ENCODE results near the gene MAL. TPM values are rescaled to one million over a fixed set of nuclear protein-coding genes. Genes with fewer than 3 reads are reported as not detected.

The MAL gene
- total RNA-seq, 1 donor from 2014 or later = not detected

GRCh38 chr2:94982156-94982555 lies 43.4 kb upstream of the MAL start:
- Mint-ChIP-seq H3K27ac (no peak overlapping the region), H3K9me3 (no peaks in the 10 kb centered on the region), H3K36me3 (ENCODE audit: low read depth) (no peaks in the 10 kb centered on the region), H3K4me1 (no peaks in the 10 kb centered on the region), H3K27me3 (peaks cover 4% of the 10 kb centered on the region), H3K4me3 (no peak overlapping the region)
- DNase-seq (no peak), ATAC-seq (ENCODE audit: low read depth) (no peak)
- intact Hi-C loops (cut with micrococcal nuclease) = no loop called here
- no peak for TF ChIP-seq CTCF (IDR thresholded peaks at IDR 0.05)
- CTCF ChIA-PET = no interaction called here
- POLR2A ChIA-PET = no interaction called here

DNA sequence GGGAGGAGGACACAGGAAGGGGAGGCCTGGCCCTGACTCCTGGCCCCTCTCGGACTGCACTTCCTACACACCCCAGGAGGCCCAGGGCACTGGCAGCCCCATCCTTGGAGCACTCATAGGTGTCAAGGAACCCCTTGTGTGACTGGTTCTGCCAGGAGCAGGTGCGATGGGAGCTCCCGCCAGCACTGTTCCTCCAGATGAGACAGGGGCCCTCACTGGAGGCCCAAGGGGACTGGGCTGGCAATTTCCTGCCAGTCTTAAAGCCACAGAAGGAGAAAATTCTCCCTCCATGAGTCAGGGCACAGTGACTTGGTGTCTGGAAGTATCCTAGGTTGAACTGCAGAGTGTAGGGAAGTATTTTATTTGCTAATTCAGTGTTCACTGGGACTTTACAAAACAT lies 42.8 kb upstream of the MAL start:
- no peaks in the 10 kb centered on the region for H3K36me3 Mint-ChIP-seq (ENCODE audit: low read depth)
- H3K4me3 Mint-ChIP-seq = no peak overlapping the region
- ChIA-PET CTCF (no interaction called here), POLR2A (no interaction called here)
- intact Hi-C loops (cut with micrococcal nuclease) = no loop called here
- TF ChIP-seq CTCF (IDR thresholded peaks at IDR 0.05) = no peak
- H3K27me3 Mint-ChIP-seq = peaks cover 4% of the 10 kb centered on the region
- DNase-seq = no peak
- H3K9me3 Mint-ChIP-seq = no peaks in the 10 kb centered on the region
- no peaks in the 10 kb centered on the region for H3K4me1 Mint-ChIP-seq
- no peak overlapping the region for H3K27ac Mint-ChIP-seq
- ATAC-seq (ENCODE audit: low read depth) = no peak

- Mint-ChIP-seq H3K27ac (no peak overlapping the region), H3K4me3 (no peak overlapping the region), H3K36me3 (ENCODE audit: low read depth) (no peaks in the 10 kb centered on the region), H3K27me3 (peaks cover 4% of the 10 kb centered on the region), H3K9me3 (no peaks in the 10 kb centered on the region), H3K4me1 (no peaks in the 10 kb centered on the region)
- CTCF ChIA-PET = no interaction called here
- no peak for DNase-seq
- intact Hi-C loops (cut with micrococcal nuclease) = no loop called here
- POLR2A ChIA-PET = no interaction called here
- TF ChIP-seq CTCF (IDR thresholded peaks at IDR 0.05) = no peak
- ATAC-seq (ENCODE audit: low read depth) = no peak
These were observed 40.4 kb upstream of the MAL start for GRCh38 chr2:94984964-94985575.

- CTCF ChIA-PET = interaction anchor here (1.2 kb wide), 1 partner anchor 29 kb away, joined by 5 read pairs; no protein-coding TSS in a partner anchor
- ATAC-seq (ENCODE audit: low read depth) = no peak
- POLR2A ChIA-PET = no interaction called here
- no peak for DNase-seq
- Mint-ChIP-seq H3K27me3 (peaks cover 4% of the 10 kb centered on the region), H3K4me3 (no peak overlapping the region), H3K9me3 (no peaks in the 10 kb centered on the region), H3K27ac (no peak overlapping the region), H3K4me1 (no peaks in the 10 kb centered on the region), H3K36me3 (ENCODE audit: low read depth) (no peaks in the 10 kb centered on the region)
- no peak for TF ChIP-seq CTCF (IDR thresholded peaks at IDR 0.05)
- intact Hi-C loops (cut with micrococcal nuclease) = no loop called here
These were observed 39.9 kb upstream of the MAL start for GRCh38 chr2:94985636-94986035.

DNA sequence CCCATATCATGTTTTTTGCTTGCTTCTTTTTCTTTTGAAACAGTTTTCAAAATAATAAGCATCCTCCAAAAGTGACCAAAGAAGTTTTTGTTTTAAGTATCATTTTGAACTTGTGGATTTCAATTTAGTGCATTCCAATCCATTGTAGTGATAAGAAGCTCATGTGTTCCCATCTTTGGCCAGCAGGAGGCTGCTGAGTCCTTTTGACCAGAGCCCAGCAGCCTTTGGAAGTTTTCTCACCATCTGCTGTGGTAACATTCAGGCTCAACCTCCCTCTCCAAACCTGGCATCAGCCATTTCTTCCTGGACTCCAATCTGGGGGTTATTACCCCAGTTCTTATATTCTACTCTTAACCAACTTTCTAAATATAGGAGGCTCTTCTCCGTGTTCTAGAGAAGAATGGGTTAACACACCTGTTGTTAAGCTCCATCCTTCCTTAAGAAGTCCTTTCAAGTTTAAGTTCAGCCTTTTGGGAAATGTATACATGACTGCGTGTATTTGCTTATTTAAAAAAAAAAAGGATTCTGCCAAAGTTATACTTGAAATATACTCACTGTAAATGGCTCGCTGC lies 39.0 kb upstream of the MAL start:
- H3K4me1 Mint-ChIP-seq = no peaks in the 10 kb centered on the region
- TF ChIP-seq CTCF (IDR thresholded peaks at IDR 0.05) = no peak
- ATAC-seq (ENCODE audit: low read depth) (no peak), DNase-seq (no peak)
- no peaks in the 10 kb centered on the region for H3K9me3 Mint-ChIP-seq
- intact Hi-C loops (cut with micrococcal nuclease) = no loop called here
- ChIA-PET CTCF (interaction anchor here (1.2 kb wide), 1 partner anchor 30 kb away, joined by 5 read pairs; no protein-coding TSS in a partner anchor), POLR2A (no interaction called here)
- peaks cover 4% of the 10 kb centered on the region for H3K27me3 Mint-ChIP-seq
- H3K27ac Mint-ChIP-seq = no peak overlapping the region
- no peaks in the 10 kb centered on the region for H3K36me3 Mint-ChIP-seq (ENCODE audit: low read depth)
- H3K4me3 Mint-ChIP-seq = no peak overlapping the region

All from activated B cell treated with CpG ODN at 0.5 μM for 24 hours (primary cell).